Transverse colon (tissue), 4 donors: Measurements from ENCODE around the gene AP5S1. TPM values are rescaled to one million over a fixed set of nuclear protein-coding genes. Genes with fewer than 3 reads are reported as not detected.
"Not testable (repeated sequence)": the region's sequence is repeated elsewhere in the genome, so short reads cannot be mapped to it uniquely, and the experiment has no call there.

Source experiments
- DNase-seq: peaks from one replicate; pipeline ENCODE4 v3.0.0-alpha.2; 2019
- H3K27ac ChIP-seq, 4 donors: fragments of 200-600 bp; sonication (generic); 2 replicates each; pipeline ENCODE4 v1.5.1; 2016 to 2018; ENCODE audit warnings: inconsistent platforms in 4 of 4
- H3K27me3 ChIP-seq: fragments of 200-600 bp; sonication (generic); 2 replicates; pipeline ENCODE4 v1.5.1; 2017; ENCODE audit warnings: inconsistent platforms
- H3K36me3 ChIP-seq, 4 donors: fragments of 200-600 bp; sonication (generic); 2 replicates each; pipeline ENCODE4 v1.5.1; 2017 to 2019; ENCODE audit warnings: inconsistent platforms in 4 of 4
- H3K4me1 ChIP-seq, 4 donors: fragments of 200-600 bp; sonication (generic); 2 replicates each; pipeline ENCODE4 v1.5.1; 2017 to 2020; ENCODE audit warnings: inconsistent platforms in 4 of 4
- H3K4me3 ChIP-seq, 4 donors: fragments of 200-600 bp; sonication (generic); 1 replicate in 1 of 4; 2 replicates in 3 of 4; pipeline versions ENCODE4 v1.5.1 to v1.6.1; 2017 to 2019; ENCODE audit warnings: inconsistent platforms in 4 of 4
- H3K9me3 ChIP-seq, 2 donors: fragments of 200-600 bp; sonication (generic); 2 replicates each; pipeline ENCODE4 v1.5.1; 2017 to 2019; ENCODE audit warnings: inconsistent platforms in 2 of 2
- EP300 ChIP-seq: sonication (generic); formaldehyde crosslinking; IDR thresholded peaks from one replicate; pipeline ENCODE4 v1.6.1; 2017; ENCODE audit warnings: antibody characterized with exemption, low read depth
- POLR2A ChIP-seq: fragments of 450-650 bp; IDR thresholded peaks from one replicate; pipeline ENCODE4 v1.6.1; 2016; ENCODE audit warnings: antibody characterized with exemption, mild to moderate bottlenecking, moderate library complexity
- POLR2AphosphoS5 ChIP-seq, 3 donors: sonication (generic); formaldehyde crosslinking; IDR thresholded peaks; one replicate each; pipeline ENCODE4 v1.6.1; 2016; ENCODE audit warnings: antibody characterized with exemption in 3 of 3
- WGBS, 2 donors: methylation state at CpG; one replicate each; pipeline ENCODE4 v1.1.5; 2018; ENCODE audit warnings: low coverage in 1 of 2; 5-methylcytosine and 5-hydroxymethylcytosine counted together
- in situ Hi-C, 4 donors: fragments of 200-750 bp; cut with MboI; loops; one replicate each; pipeline versions ENCODE4 v1.15.0 to v1.15.1; 2017; ENCODE audit warnings: low sequenced_read_pairs in 3 of 4, low pct_ligation_motif_present in 1 of 4, low pct_unique_long_range_greater_than_20kb in 1 of 4
- intact Hi-C: fragments of 100-400 bp; cut with DNase I; formaldehyde crosslinking; loops from one replicate; pipeline ENCODE4 v1.15.1; 2023; ENCODE audit warnings: low total_unique reads
- total RNA-seq, 4 donors: library from RNA; depleted of rRNA; stranded (reverse); fragments of >200 nt; gene quantifications; one replicate each; pipeline ENCODE4 v1.1.0, GENCODE V29; 2016
- TF ChIP-seq, protein P1 (sequence below), 5 experiments: fragments of 200-600 bp in 3 of 5; fragments of 450-650 bp in 2 of 5; sonication (generic) in 3 of 5; IDR thresholded peaks; 1 replicate in 2 of 5; 2 replicates in 3 of 5; pipeline ENCODE4 v1.5.1; 2016 to 2017; ENCODE audit warnings: antibody characterized with exemption in 5 of 5, inconsistent platforms in 3 of 5, mild to moderate bottlenecking in 2 of 5, moderate library complexity in 1 of 5

The AP5S1 gene
- total RNA-seq, 4 donors from 2014 or later: 9.1 to 38.5 (median 17.0) TPM

- H3K9me3 ChIP-seq: no peaks in the 10 kb centered on the region
- H3K27ac ChIP-seq: peak overlapping the region; percentile 26 to 63 (median 52)
- H3K4me1 ChIP-seq: peaks cover 26 to 50% (median 38%) of the 10 kb centered on the region in 4 donors
- WGBS, 2 donors: 66 to 69% methylated on average over 5 of the region's 5 CpGs
- no peaks in the 10 kb centered on the region for H3K27me3 ChIP-seq
- DNase-seq: no peak
- H3K36me3 ChIP-seq: no peaks in the 10 kb centered on the region
- H3K4me3 ChIP-seq: peak overlapping the region in 1 of 4 donors; percentile 37
- in situ Hi-C loops: no loop called here
- TF ChIP-seq, protein P1, sequence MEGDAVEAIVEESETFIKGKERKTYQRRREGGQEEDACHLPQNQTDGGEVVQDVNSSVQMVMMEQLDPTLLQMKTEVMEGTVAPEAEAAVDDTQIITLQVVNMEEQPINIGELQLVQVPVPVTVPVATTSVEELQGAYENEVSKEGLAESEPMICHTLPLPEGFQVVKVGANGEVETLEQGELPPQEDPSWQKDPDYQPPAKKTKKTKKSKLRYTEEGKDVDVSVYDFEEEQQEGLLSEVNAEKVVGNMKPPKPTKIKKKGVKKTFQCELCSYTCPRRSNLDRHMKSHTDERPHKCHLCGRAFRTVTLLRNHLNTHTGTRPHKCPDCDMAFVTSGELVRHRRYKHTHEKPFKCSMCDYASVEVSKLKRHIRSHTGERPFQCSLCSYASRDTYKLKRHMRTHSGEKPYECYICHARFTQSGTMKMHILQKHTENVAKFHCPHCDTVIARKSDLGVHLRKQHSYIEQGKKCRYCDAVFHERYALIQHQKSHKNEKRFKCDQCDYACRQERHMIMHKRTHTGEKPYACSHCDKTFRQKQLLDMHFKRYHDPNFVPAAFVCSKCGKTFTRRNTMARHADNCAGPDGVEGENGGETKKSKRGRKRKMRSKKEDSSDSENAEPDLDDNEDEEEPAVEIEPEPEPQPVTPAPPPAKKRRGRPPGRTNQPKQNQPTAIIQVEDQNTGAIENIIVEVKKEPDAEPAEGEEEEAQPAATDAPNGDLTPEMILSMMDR (IDR thresholded peaks at IDR 0.05): no peak
- TF ChIP-seq EP300 (no peak), POLR2AphosphoS5 (IDR thresholded peaks at IDR 0.05) (no peak), POLR2A (no peak)
- intact Hi-C loops: loop anchor here (2.0 kb wide), 1 partner anchor 31 kb away; no protein-coding TSS in a partner anchor
Measured at GRCh38 chr20:3787324-3788014, 32.9 kb upstream of the AP5S1 start.

- Histone ChIP-seq H3K27ac (peak overlapping the region; percentile 26 to 63 (median 52)), H3K36me3 (no peaks in the 10 kb centered on the region), H3K4me3 (no peak overlapping the region), H3K4me1 (peaks cover 26 to 45% (median 36%) of the 10 kb centered on the region in 4 donors), H3K9me3 (no peaks in the 10 kb centered on the region), H3K27me3 (no peaks in the 10 kb centered on the region)
- in situ Hi-C loops (no loop called here), intact Hi-C loops (no loop called here)
- TF ChIP-seq EP300: no peak
- TF ChIP-seq, protein P1 (IDR thresholded peaks at IDR 0.05): no peak
- no peak for TF ChIP-seq POLR2A
- peak; percentile 74 for DNase-seq
- WGBS, 2 donors: 12 to 33% methylated on average over 4 of the region's 4 CpGs
Measured at GRCh38 chr20:3788685-3789155, 31.6 kb upstream of the AP5S1 start.

DNA sequence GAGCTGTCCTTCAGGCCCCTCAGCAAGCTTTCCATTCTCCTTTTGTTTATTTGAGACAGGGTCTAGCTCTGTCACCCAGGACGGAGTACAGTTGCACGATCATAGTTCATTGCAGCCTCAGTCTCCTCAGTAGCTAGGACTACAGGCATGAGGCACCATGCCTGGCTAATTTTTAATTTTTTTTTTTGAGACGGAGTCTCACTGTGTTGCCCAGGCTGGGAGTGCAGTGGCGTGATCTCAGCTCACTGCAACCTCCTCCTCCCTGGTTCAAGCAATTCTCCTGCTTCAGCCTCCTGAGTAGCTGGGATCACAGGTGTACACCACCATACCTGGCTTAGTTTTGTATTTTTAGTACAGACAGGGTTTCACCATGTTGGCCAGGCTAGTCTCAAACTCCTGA is 31.1 kb upstream of the AP5S1 start:
- H3K36me3 ChIP-seq, H3K4me3 ChIP-seq, DNase-seq, H3K9me3 ChIP-seq, intact Hi-C loops, in situ Hi-C loops, H3K27me3 ChIP-seq: not testable (repeated sequence)
- peaks cover 23 to 40% (median 31%) of the 10 kb centered on the region in 4 donors for H3K4me1 ChIP-seq
- 80 to 93% methylated on average over 2 to 4 of the region's 4 CpGs for WGBS, 2 donors
- peak overlapping the region in 3 of 4 donors; percentile 26 to 63 (median 44) for H3K27ac ChIP-seq

DNA sequence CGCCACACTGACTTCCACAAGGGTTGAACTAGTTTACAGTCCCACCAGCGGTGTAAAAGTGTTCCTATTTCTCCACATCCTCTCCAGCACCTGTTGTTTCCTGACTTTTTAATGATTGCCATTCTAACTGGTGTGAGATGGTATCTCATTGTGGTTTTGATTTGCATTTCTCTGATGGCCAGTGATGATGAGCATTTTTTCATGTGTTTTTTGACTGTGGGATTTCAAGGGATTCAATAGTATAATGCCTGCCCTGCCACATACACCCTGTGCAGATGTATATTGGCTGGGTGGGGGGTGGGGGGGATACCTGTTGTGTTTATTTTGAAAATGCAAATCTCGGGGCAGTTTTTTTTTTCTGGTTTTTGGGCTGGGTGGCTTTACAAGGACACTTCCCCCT is 26.2 kb upstream of the AP5S1 start:
- intact Hi-C loops, H3K36me3 ChIP-seq, DNase-seq, H3K9me3 ChIP-seq, H3K4me3 ChIP-seq, in situ Hi-C loops, H3K27me3 ChIP-seq: not testable (repeated sequence)
- WGBS, 2 donors: 29 to 61% methylated on average over 1 of the region's 3 CpGs
- peaks cover 16 to 32% (median 29%) of the 10 kb centered on the region in 4 donors for H3K4me1 ChIP-seq
- H3K27ac ChIP-seq: peak overlapping the region in 1 of 4 donors; percentile 94

GRCh38 chr20:3794701-3795420 is 25.5 kb upstream of the AP5S1 start:
- H3K9me3 ChIP-seq: no peaks in the 10 kb centered on the region
- in situ Hi-C loops: no loop called here
- no peaks in the 10 kb centered on the region for H3K27me3 ChIP-seq
- no peak for TF ChIP-seq POLR2A
- no peak for TF ChIP-seq POLR2AphosphoS5 (IDR thresholded peaks at IDR 0.05)
- TF ChIP-seq, protein P1 (IDR thresholded peaks at IDR 0.05): no peak
- TF ChIP-seq EP300: no peak
- H3K4me1 ChIP-seq: peaks cover 18 to 39% (median 34%) of the 10 kb centered on the region in 4 donors
- peak overlapping the region in 3 of 4 donors; percentile 43 to 56 (median 52) for H3K4me3 ChIP-seq
- intact Hi-C loops: no loop called here
- WGBS, 2 donors: 81% methylated on average over 25 of the region's 25 CpGs; no CpG with 5 or more reads in 1 of the 2 donors
- no peak for DNase-seq
- H3K36me3 ChIP-seq: no peaks in the 10 kb centered on the region
- peak overlapping the region; percentile 89 to 97 (median 94) for H3K27ac ChIP-seq
